Stimulated activated naive B cell treated with anti-CD40 and anti-IgM and Interleukin-4, amounts not matched to agents 10 μg/mL and 1 μg/mL and 100 μg/mL, for 72 hours (primary cell): ENCODE measurements around the gene USP53.
"Not testable (repeated sequence)": the region's sequence is repeated elsewhere in the genome, so short reads cannot be mapped to it uniquely, and the experiment has no call there.

ENCODE experiments used
- ATAC-seq, 2 donors: fragments of 150-1000 bp; cut with Tn5 transposase; replicated peaks; 2 replicates each; pipeline ENCODE4 v1.10.0; 2021; ENCODE audit warnings: moderate library complexity in 1 of 2
- DNase-seq: peaks from one replicate; pipeline ENCODE4 v3.0.0; 2021
- H3K27ac Mint-ChIP-seq: one replicate; pipeline ENCODE4 v1.8.0; 2022; ENCODE audit warnings: mild to moderate bottlenecking, mixed read lengths
- H3K27me3 Mint-ChIP-seq, 2 donors: one replicate each; pipeline ENCODE4 v1.8.0; 2022; ENCODE audit warnings: mixed read lengths in 2 of 2
- H3K36me3 Mint-ChIP-seq, 2 donors: one replicate each; pipeline ENCODE4 v1.8.0; 2022; ENCODE audit warnings: mixed read lengths in 2 of 2, mild to moderate bottlenecking in 1 of 2
- H3K4me1 Mint-ChIP-seq, 2 donors: one replicate each; pipeline ENCODE4 v1.8.0; 2022; ENCODE audit warnings: mixed read lengths in 2 of 2, mild to moderate bottlenecking in 1 of 2
- H3K4me3 Mint-ChIP-seq, 2 donors: one replicate each; pipeline ENCODE4 v1.8.0; 2022; ENCODE audit warnings: mild to moderate bottlenecking in 2 of 2, mixed read lengths in 2 of 2, moderate library complexity in 1 of 2
- H3K9me3 Mint-ChIP-seq, 2 donors: one replicate each; pipeline ENCODE4 v1.8.0; 2022; ENCODE audit warnings: mixed read lengths in 2 of 2, mild to moderate bottlenecking in 1 of 2

The USP53 gene

DNA sequence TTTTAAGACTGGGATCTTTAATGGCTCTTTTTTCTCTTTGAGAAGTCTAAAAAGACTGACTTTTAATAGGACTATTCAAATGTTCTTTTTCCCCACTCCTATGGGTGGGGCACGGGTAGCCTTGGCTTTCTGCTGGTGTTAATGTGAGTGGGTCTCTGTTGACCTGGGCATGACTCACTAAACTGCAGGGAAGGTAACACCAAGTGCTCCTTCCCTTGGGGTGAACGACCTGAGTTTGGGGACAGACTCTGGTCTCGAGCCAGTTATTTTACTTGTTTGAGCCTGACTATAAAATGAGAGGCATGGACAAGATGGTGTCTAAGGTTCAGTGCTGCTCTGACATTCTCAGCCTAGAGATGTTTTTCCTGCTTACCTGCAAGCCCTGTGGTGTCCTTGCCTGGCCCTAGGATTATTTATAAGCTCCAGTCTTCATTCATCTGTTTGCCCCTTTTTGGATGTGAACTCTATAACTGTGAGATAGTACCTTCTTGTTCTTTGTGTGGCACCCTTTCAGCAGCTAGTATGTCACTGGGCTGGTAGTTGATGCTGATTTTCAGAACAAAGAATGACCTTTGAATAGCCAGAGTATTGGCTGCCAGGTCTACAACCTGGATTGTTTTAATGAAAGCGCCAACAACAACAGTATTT, 123.9 kb downstream of the USP53 start:
- not testable (repeated sequence) for H3K36me3 Mint-ChIP-seq, DNase-seq, H3K4me1 Mint-ChIP-seq, H3K27ac Mint-ChIP-seq, ATAC-seq, H3K9me3 Mint-ChIP-seq, H3K4me3 Mint-ChIP-seq, H3K27me3 Mint-ChIP-seq

DNA sequence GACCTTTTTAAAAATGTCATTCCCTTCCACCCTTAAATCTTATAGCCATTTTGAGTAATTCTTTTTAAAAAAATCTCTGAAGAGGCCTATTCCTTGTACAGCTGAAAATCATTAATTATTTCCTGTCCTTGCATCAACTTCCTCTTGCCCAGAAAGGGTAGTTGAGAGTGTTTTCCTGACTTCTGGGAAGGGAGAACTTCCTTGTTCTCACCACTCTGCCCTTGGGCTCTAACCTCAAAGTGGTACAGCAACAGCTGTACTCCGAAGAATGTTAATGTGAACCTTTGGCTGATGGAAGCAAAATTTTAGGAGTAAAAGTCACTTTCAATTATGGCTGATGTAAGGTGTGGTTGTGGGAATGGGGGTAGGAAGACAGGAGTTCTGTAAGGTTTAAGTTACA, 124.5 kb downstream of the USP53 start:
- ATAC-seq = no peak
- Mint-ChIP-seq H3K27me3 (no peaks in the 10 kb centered on the region), H3K36me3 (peaks cover 1 to 5% of the 10 kb centered on the region in 2 donors), H3K27ac (no peak overlapping the region), H3K9me3 (no peaks in the 10 kb centered on the region), H3K4me1 (no peaks in the 10 kb centered on the region), H3K4me3 (no peak overlapping the region)
- no peak for DNase-seq

DNA sequence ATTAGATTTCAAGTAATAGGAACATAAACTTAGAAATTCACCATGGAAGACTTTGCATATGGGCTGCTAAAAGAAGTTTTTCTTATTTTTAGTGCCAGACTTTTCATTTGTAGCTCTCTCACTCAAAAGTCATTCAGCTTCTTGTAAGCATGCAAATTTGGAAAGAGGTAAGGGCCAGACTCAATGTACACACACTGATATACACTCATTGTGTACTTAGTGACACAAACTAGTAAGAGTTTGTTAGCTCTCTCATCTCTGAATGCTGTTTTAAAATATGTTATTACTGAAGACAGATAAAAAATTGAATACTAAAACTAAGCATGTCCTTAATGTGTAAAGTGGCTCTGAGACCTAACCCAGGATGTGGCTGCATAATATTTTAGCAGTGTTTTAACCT, 127.4 kb downstream of the USP53 start:
- not testable (repeated sequence) for H3K27me3 Mint-ChIP-seq, DNase-seq, H3K9me3 Mint-ChIP-seq, H3K4me3 Mint-ChIP-seq, H3K36me3 Mint-ChIP-seq, H3K4me1 Mint-ChIP-seq, ATAC-seq, H3K27ac Mint-ChIP-seq

DNA sequence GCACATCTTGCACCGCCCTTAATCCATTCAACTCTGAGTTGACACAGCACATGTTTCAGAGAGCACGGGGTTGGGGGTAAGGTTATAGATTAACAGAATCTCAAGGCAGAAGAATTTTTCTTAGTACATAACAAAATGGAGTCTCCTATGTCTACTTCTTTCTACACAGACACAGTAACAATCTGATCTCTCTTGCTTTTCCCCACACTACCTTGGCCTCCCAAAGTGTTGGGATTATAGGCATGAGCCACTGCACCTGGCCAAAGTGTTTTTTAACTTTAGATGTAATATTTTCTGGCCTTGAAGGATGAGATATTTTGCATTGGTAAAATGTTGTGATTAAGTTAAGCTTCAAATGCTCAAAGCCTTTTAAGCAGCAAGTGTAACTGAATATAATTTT, 130.8 kb downstream of the USP53 start:
- not testable (repeated sequence) for H3K27ac Mint-ChIP-seq, H3K27me3 Mint-ChIP-seq, ATAC-seq, H3K4me1 Mint-ChIP-seq, H3K4me3 Mint-ChIP-seq, H3K36me3 Mint-ChIP-seq, DNase-seq, H3K9me3 Mint-ChIP-seq
